Ishikawa (cell line): Measurements from ENCODE around the gene NELL1.

ENCODE experiments used
- CEBPB ChIP-seq: IDR thresholded peaks from 2 replicates; pipeline ENCODE4 v1.6.1; 2012
- CREB1 ChIP-seq: IDR thresholded peaks from 2 replicates; pipeline ENCODE4 v1.6.1; 2012; ENCODE audit warnings: low read depth
- EGR1 ChIP-seq: IDR thresholded peaks from 2 replicates; pipeline ENCODE4 v1.6.1; 2012
- EP300 ChIP-seq: IDR thresholded peaks from 2 replicates; pipeline ENCODE4 v1.6.1; 2012; ENCODE audit warnings: borderline replicate concordance
- FOXM1 ChIP-seq: IDR thresholded peaks from 2 replicates; pipeline ENCODE4 v1.6.1; 2012; ENCODE audit warnings: low read depth, borderline replicate concordance
- MAX ChIP-seq: IDR thresholded peaks from 2 replicates; pipeline ENCODE4 v1.6.1; 2012
- NFIC ChIP-seq: IDR thresholded peaks from 2 replicates; pipeline ENCODE4 v1.6.1; 2012
- RAD21 ChIP-seq: IDR thresholded peaks from 2 replicates; pipeline ENCODE4 v1.6.1; 2012; ENCODE audit warnings: low read depth
- REST ChIP-seq: IDR thresholded peaks from 2 replicates; pipeline ENCODE4 v1.6.1; 2012; ENCODE audit warnings: low read depth, mild to moderate bottlenecking
- TAF1 ChIP-seq: IDR thresholded peaks from 2 replicates; pipeline ENCODE4 v1.6.1; 2012; ENCODE audit warnings: low read depth, mild to moderate bottlenecking
- TCF12 ChIP-seq: IDR thresholded peaks from 2 replicates; pipeline ENCODE4 v1.6.1; 2012; ENCODE audit warnings: low read depth
- TEAD4 ChIP-seq: IDR thresholded peaks from 2 replicates; pipeline ENCODE4 v1.6.1; 2012
- USF1 ChIP-seq: IDR thresholded peaks from 2 replicates; pipeline ENCODE4 v1.6.1; 2012
- YY1 ChIP-seq: IDR thresholded peaks from 2 replicates; pipeline ENCODE4 v1.6.1; 2012; ENCODE audit warnings: low read depth
- ZBTB7A ChIP-seq: IDR thresholded peaks from 2 replicates; pipeline ENCODE4 v1.6.1; 2012; ENCODE audit warnings: low read depth

The NELL1 gene

GRCh38 chr11:20912065-20912821 is 242.9 kb downstream of the NELL1 start:
- TF ChIP-seq CEBPB: no peak
- no peak for TF ChIP-seq RAD21
- TF ChIP-seq YY1: no peak
- TF ChIP-seq TCF12: no peak
- no peak for TF ChIP-seq TEAD4
- no peak for TF ChIP-seq MAX
- TF ChIP-seq ZBTB7A: no peak
- no peak for TF ChIP-seq FOXM1
- no peak for TF ChIP-seq NFIC
- TF ChIP-seq EGR1: no peak
- no peak for TF ChIP-seq REST
- no peak for TF ChIP-seq USF1
- no peak for TF ChIP-seq CREB1

GRCh38 chr11:20912922-20913512 is 243.6 kb downstream of the NELL1 start:
- no peak for TF ChIP-seq YY1
- TF ChIP-seq USF1: no peak
- TF ChIP-seq TEAD4: no peak
- no peak for TF ChIP-seq REST

GRCh38 chr11:20917306-20917705 is 247.9 kb downstream of the NELL1 start:
- TF ChIP-seq MAX (no peak), TAF1 (no peak), USF1 (no peak), CEBPB (no peak), YY1 (no peak), CREB1 (no peak), NFIC (no peak), TEAD4 (no peak), FOXM1 (no peak), EGR1 (no peak), TCF12 (no peak), EP300 (no peak), REST (no peak), ZBTB7A (no peak), RAD21 (no peak)
